ENCODE measurements around the gene IFNLR1.

Gene IFNLR1

DNA sequence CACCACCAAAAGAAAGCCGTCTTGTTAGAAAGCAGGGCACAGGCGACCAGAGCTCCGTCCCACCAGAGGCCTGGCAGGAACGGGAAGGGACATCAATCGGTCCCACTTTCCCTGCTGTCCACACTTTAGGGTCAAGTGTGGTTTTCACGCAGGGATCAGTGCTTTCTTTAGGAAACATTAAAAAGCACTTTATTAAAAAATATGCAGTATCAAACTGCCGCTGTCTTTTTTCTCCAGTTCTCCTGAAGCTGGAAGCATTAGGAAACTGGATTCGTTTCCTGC, 437 bp downstream of the IFNLR1 start:
- H3F3A ChIP-seq (ENCODE audit: insufficient read depth) = peaks cover 38% of the 10 kb centered on the region
- peak overlapping the region; percentile 95 for H3K4me2 ChIP-seq (ENCODE audit: low read depth, low read length, poor library complexity, severe bottlenecking)
- no peaks in the 10 kb centered on the region for H3K9me2 ChIP-seq (replicated peaks; ENCODE audit: insufficient read depth, low read length)
- TF ChIP-seq EZH2phosphoT487 (conservative IDR thresholded peaks at IDR 0.05; ENCODE audit: low read length) = no peak
- no peak for TF ChIP-seq CTCF (IDR thresholded peaks at IDR 0.05; ENCODE audit: insufficient read depth, low read length, poor library complexity, severe bottlenecking)
- no peak overlapping the region for H2AFZ ChIP-seq (ENCODE audit: low read depth, low read length, severe bottlenecking)
- no peaks in the 10 kb centered on the region for H3K27me3 ChIP-seq (ENCODE audit: low read length)
- peaks cover 60% of the 10 kb centered on the region for H3K79me2 ChIP-seq (ENCODE audit: insufficient read depth, low read length)
- peak overlapping the region; percentile 99 for H3K4me3 ChIP-seq (ENCODE audit: insufficient read depth, low read length, poor library complexity, severe bottlenecking)
- peak overlapping the region; percentile 93 for H3K9ac ChIP-seq (ENCODE audit: low read length)
- H4K20me1 ChIP-seq (ENCODE audit: low read depth, low read length) = no peaks in the 10 kb centered on the region; the same call in 1 of the 2 replicates
- H3K9me3 ChIP-seq (ENCODE audit: insufficient read depth, low read length) = no peaks in the 10 kb centered on the region
- peaks cover 8% of the 10 kb centered on the region; the same call in 1 of the 2 replicates for H3K36me3 ChIP-seq (ENCODE audit: low read length)
- peak overlapping the region; percentile 100 for H3K27ac ChIP-seq (ENCODE audit: low read depth, low read length)

- Histone ChIP-seq H3K9ac (ENCODE audit: low read length) (peak overlapping the region; percentile 93), H2AFZ (ENCODE audit: low read depth, low read length, severe bottlenecking) (no peak overlapping the region), H3K79me2 (ENCODE audit: insufficient read depth, low read length) (peaks cover 65% of the 10 kb centered on the region), H3F3A (ENCODE audit: insufficient read depth) (peaks cover 33% of the 10 kb centered on the region), H3K27ac (ENCODE audit: low read depth, low read length) (peak overlapping the region; percentile 100), H3K4me3 (ENCODE audit: insufficient read depth, low read length, poor library complexity, severe bottlenecking) (peak overlapping the region; percentile 99), H3K9me2 (replicated peaks; ENCODE audit: insufficient read depth, low read length) (no peaks in the 10 kb centered on the region), H4K20me1 (ENCODE audit: low read depth, low read length) (no peaks in the 10 kb centered on the region; the same call in 1 of the 2 replicates), H3K36me3 (ENCODE audit: low read length) (peaks cover 12% of the 10 kb centered on the region; the same call in 1 of the 2 replicates), H3K27me3 (ENCODE audit: low read length) (no peaks in the 10 kb centered on the region), H3K4me2 (ENCODE audit: low read depth, low read length, poor library complexity, severe bottlenecking) (peak overlapping the region; percentile 95), H3K9me3 (ENCODE audit: insufficient read depth, low read length) (no peaks in the 10 kb centered on the region)
- TF ChIP-seq EZH2phosphoT487 (conservative IDR thresholded peaks at IDR 0.05; ENCODE audit: low read length) = no peak
- no peak for TF ChIP-seq CTCF (IDR thresholded peaks at IDR 0.05; ENCODE audit: insufficient read depth, low read length, poor library complexity, severe bottlenecking)
These were observed 918 bp downstream of the IFNLR1 start for GRCh38 chr1:24186031-24186710.

GRCh38 chr1:24185076-24185475, 2.0 kb downstream of the IFNLR1 start:
- peak overlapping the region; percentile 95 for H3K4me2 ChIP-seq (ENCODE audit: low read depth, low read length, poor library complexity, severe bottlenecking)
- H2AFZ ChIP-seq (ENCODE audit: low read depth, low read length, severe bottlenecking) = no peak overlapping the region
- H3F3A ChIP-seq (ENCODE audit: insufficient read depth) = peaks cover 23% of the 10 kb centered on the region
- H3K4me3 ChIP-seq (ENCODE audit: insufficient read depth, low read length, poor library complexity, severe bottlenecking) = peak overlapping the region; percentile 99
- H3K9me2 ChIP-seq (replicated peaks; ENCODE audit: insufficient read depth, low read length) = no peaks in the 10 kb centered on the region
- H3K27me3 ChIP-seq (ENCODE audit: low read length) = no peaks in the 10 kb centered on the region
- H3K9me3 ChIP-seq (ENCODE audit: insufficient read depth, low read length) = no peaks in the 10 kb centered on the region
- no peaks in the 10 kb centered on the region; the same call in 1 of the 2 replicates for H4K20me1 ChIP-seq (ENCODE audit: low read depth, low read length)
- H3K36me3 ChIP-seq (ENCODE audit: low read length) = peaks cover 12% of the 10 kb centered on the region; the same call in 1 of the 2 replicates
- H3K27ac ChIP-seq (ENCODE audit: low read depth, low read length) = peak overlapping the region; percentile 100
- peak overlapping the region; percentile 93 for H3K9ac ChIP-seq (ENCODE audit: low read length)
- H3K79me2 ChIP-seq (ENCODE audit: insufficient read depth, low read length) = peaks cover 76% of the 10 kb centered on the region
- TF ChIP-seq EZH2phosphoT487 (conservative IDR thresholded peaks at IDR 0.05; ENCODE audit: low read length) = no peak

DNA sequence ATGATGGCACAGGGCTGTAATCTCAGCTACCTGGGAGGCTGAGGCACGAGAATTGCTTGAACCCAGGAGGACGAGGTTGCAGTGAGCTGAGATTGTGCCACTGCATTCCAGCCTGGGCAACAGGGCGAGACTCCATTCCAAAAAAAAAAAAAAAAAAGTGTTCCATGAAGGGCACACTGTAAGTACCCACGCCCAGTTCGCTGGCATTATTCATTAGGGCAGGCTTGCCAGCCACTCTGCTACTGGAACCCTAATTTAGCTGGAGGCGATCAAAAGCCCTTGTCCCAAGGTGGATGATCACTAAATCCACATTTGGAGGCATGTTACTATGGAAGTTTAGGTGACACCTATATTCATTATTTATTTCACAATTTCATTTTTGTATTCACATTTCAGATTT, 5.0 kb downstream of the IFNLR1 start:
- H3K4me2 ChIP-seq (ENCODE audit: low read depth, low read length, poor library complexity, severe bottlenecking) = peak overlapping the region; percentile 21

More for the DNA sequence above, 5.0 kb downstream of the IFNLR1 start:
- Histone ChIP-seq H4K20me1 (ENCODE audit: low read depth, low read length) (peaks cover 3% of the 10 kb centered on the region; the same call in 1 of the 2 replicates), H3K79me2 (ENCODE audit: insufficient read depth, low read length) (peaks cover 100% of the 10 kb centered on the region), H3K4me3 (ENCODE audit: insufficient read depth, low read length, poor library complexity, severe bottlenecking) (no peak overlapping the region), H3K9ac (ENCODE audit: low read length) (no peak overlapping the region), H3K9me3 (ENCODE audit: insufficient read depth, low read length) (no peaks in the 10 kb centered on the region), H2AFZ (ENCODE audit: low read depth, low read length, severe bottlenecking) (no peak overlapping the region), H3K36me3 (ENCODE audit: low read length) (peaks cover 25% of the 10 kb centered on the region), H3K27ac (ENCODE audit: low read depth, low read length) (no peak overlapping the region), H3K27me3 (ENCODE audit: low read length) (no peaks in the 10 kb centered on the region), H3K9me2 (replicated peaks; ENCODE audit: insufficient read depth, low read length) (no peaks in the 10 kb centered on the region), H3F3A (ENCODE audit: insufficient read depth) (peaks cover 9% of the 10 kb centered on the region; the same call in 1 of the 2 replicates)
- TF ChIP-seq CTCF (IDR thresholded peaks at IDR 0.05; ENCODE audit: insufficient read depth, low read length, poor library complexity, severe bottlenecking) = no peak

Measured in SU-DHL-6 (cell line).